Stimulated activated naive CD8-positive, alpha-beta T cell treated with anti-CD3 and anti-CD28 coated beads, Interleukin-15, Interleukin-2, amounts not matched to agents 100 ng/mL and 50 ng/mL, for 24 hours (primary cell): Measurements from ENCODE around the gene PCDH9.

ENCODE experiments used
- H3K27ac Mint-ChIP-seq: one replicate; pipeline ENCODE4 v1.8.0; 2021; ENCODE audit warnings: mild to moderate bottlenecking, mixed read lengths
- H3K27me3 Mint-ChIP-seq: one replicate; pipeline ENCODE4 v1.8.0; 2021; ENCODE audit warnings: mixed read lengths
- H3K36me3 Mint-ChIP-seq: one replicate; pipeline ENCODE4 v1.8.0; 2021; ENCODE audit warnings: low read depth, mixed read lengths
- H3K4me1 Mint-ChIP-seq: one replicate; pipeline ENCODE4 v1.8.0; 2021; ENCODE audit warnings: low read depth, mixed read lengths
- H3K4me3 Mint-ChIP-seq: one replicate; pipeline ENCODE4 v1.8.0; 2021; ENCODE audit warnings: mild to moderate bottlenecking, mixed read lengths
- H3K9me3 Mint-ChIP-seq: one replicate; pipeline ENCODE4 v1.8.0; 2021; ENCODE audit warnings: mixed read lengths

PCDH9 gene

DNA sequence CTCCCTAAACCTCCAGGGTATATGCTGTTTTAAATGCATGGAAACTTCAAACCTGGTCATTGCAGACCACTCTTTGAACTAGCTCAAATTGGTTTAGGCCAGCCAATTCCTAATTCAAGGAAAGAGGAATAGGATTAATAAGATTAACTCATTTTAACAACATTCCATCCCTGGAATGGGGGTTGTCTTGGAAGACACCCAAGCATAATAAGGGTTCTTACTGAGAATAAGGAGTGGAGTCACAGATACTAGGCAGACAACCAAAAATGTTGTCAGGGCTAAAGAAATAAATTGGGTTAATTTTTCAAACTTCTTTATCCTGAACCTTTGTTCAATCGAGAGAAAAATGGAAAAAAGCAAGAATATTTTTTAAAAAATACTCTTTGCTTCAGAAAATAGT, 186.2 kb downstream of the PCDH9 start:
- H3K36me3 Mint-ChIP-seq: no peaks in the 10 kb centered on the region
- H3K9me3 Mint-ChIP-seq: peaks cover 5% of the 10 kb centered on the region
- no peak overlapping the region for H3K27ac Mint-ChIP-seq
- H3K27me3 Mint-ChIP-seq: no peaks in the 10 kb centered on the region
- H3K4me3 Mint-ChIP-seq: no peak overlapping the region
- peaks cover 11% of the 10 kb centered on the region for H3K4me1 Mint-ChIP-seq

DNA sequence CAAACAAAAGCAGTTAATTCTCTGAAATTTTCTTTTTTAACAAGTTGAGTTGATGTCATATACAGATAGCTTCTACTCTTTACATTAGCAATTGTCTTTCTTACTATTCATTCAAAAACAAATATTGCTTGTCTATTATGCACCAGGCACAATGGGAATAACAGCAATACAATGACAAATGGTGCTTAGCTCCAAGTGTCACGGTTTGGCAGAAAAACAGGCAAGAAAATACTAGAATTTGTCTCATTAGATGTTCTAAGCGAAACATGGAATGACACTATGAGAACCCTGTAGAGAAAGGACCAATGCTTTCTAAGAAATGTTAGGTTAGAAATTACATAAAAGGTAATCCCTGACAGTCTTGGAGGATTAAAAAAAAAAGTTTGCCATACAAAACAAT, 187.6 kb downstream of the PCDH9 start:
- peaks cover under 1% of the 10 kb centered on the region for H3K4me1 Mint-ChIP-seq
- peaks cover 5% of the 10 kb centered on the region for H3K9me3 Mint-ChIP-seq
- H3K27ac Mint-ChIP-seq: no peak overlapping the region
- no peaks in the 10 kb centered on the region for H3K36me3 Mint-ChIP-seq
- H3K4me3 Mint-ChIP-seq: no peak overlapping the region
- no peaks in the 10 kb centered on the region for H3K27me3 Mint-ChIP-seq

DNA sequence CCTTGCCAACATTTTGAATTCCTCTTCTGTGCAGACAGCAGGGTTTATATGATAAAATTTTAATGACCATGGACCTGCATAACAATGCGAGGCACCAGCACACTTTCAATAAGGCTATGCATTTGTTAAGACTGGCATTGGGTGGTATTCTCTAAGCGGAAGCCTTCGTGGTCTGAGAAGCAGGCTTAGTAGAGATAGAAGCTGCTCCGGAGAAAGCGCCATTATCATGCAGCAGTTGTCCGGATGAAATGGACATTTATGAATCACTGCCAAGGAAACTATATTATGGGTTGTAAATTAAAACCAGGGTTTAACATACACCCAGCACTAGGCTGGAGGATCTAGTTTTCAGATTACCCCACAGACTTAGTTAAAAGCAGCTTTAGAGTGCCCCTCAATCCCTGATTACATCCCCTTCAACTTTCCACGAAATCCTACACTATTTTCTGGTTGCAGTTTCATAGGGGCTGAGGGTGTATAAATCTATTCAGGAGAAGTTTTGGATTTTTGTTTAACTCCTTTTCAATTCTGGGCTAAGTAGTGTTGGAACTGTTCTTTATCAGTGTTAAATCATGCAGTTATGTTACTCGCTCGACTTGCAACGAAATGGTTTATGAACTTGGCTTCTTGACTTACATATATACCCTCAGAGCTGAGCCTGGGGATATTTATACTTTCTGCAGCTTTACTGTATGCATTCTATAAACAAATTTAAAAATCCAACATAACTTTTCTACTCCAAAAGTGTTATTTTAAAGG, 193.3 kb downstream of the PCDH9 start:
- Mint-ChIP-seq H3K27me3 (no peaks in the 10 kb centered on the region), H3K4me1 (peaks cover 5% of the 10 kb centered on the region), H3K36me3 (no peaks in the 10 kb centered on the region), H3K4me3 (no peak overlapping the region), H3K27ac (no peak overlapping the region), H3K9me3 (peaks cover under 1% of the 10 kb centered on the region)

DNA sequence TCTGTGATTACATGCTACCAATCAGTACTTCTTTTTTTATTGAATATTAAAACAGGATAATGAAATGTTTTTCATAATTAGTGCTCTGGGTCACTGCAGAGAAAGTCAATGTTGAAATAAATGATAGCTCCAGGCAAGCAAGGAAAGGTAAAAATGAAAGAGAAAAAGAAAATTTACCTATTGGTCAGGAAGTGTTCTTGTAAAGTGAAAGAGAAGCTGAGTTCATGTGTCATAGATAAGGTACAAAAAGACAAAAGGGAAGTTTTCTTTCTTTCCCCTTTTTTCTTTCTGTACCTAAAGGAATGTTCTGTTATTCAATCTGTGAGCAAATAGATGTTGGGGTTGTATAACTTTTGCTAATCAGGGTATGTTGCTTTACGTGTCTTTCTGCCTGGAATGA, 197.0 kb downstream of the PCDH9 start:
- H3K4me1 Mint-ChIP-seq: peaks cover 5% of the 10 kb centered on the region
- H3K4me3 Mint-ChIP-seq: no peak overlapping the region
- H3K27ac Mint-ChIP-seq: no peak overlapping the region
- no peaks in the 10 kb centered on the region for H3K27me3 Mint-ChIP-seq
- no peaks in the 10 kb centered on the region for H3K9me3 Mint-ChIP-seq
- H3K36me3 Mint-ChIP-seq: no peaks in the 10 kb centered on the region

DNA sequence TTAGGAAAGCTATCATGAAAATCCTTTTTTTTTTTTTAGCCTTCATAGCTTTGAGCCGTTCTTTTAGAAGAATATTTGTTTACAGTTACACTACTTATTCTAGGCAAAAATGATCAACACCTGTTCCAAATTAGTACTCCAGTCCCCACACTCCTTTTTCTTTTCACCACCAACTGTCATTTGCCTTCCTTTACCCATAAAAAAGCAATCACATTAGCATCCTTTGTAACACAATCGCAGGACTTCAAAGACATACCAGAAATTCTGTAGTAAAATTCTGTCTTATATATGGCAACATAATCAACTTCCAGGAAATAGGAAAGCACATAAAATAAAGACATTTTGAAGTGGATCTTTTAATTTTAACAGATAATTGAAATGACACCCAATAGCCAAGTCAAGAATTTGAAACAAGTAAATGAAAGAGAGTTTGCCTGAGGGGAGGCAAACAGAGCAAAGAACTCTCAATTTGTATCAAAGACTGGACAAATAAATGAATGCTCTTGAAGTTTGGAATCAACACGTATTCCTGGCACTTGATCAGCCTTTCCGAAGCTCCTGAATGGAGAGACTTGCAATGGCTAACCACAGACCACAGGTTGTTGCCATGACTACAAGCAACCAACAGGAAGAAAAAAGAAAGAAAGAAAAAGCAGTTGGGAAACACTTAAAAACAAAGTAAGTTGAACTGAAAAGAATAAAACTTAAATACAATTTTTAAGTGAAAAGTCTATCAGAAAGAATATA, 206.8 kb downstream of the PCDH9 start:
- no peak overlapping the region for H3K4me3 Mint-ChIP-seq
- no peaks in the 10 kb centered on the region for H3K36me3 Mint-ChIP-seq
- H3K4me1 Mint-ChIP-seq: peaks cover 10% of the 10 kb centered on the region
- peaks cover 5% of the 10 kb centered on the region for H3K9me3 Mint-ChIP-seq
- H3K27ac Mint-ChIP-seq: no peak overlapping the region
- no peaks in the 10 kb centered on the region for H3K27me3 Mint-ChIP-seq

DNA sequence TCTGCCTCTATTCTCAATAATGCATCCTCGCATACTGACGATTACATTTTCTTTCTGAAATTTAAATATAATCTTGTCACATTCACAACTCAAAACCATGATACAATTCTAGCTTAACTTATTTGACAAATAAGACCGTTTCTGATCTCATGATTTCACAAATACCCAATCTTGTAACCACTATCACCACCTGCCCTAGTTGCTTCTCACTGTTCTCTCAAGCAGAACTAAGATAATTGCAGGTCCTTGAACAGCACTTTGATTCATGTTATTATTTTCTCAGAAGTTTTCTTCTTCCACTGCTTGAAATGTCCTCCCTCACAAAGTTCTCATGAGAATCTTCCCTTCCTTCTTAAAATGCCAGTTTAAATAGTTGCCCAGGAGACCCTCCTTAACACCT, 211.4 kb downstream of the PCDH9 start:
- Mint-ChIP-seq H3K4me1 (peaks cover 10% of the 10 kb centered on the region), H3K36me3 (no peaks in the 10 kb centered on the region), H3K9me3 (peaks cover 10% of the 10 kb centered on the region), H3K27me3 (no peaks in the 10 kb centered on the region), H3K4me3 (no peak overlapping the region), H3K27ac (no peak overlapping the region)

DNA sequence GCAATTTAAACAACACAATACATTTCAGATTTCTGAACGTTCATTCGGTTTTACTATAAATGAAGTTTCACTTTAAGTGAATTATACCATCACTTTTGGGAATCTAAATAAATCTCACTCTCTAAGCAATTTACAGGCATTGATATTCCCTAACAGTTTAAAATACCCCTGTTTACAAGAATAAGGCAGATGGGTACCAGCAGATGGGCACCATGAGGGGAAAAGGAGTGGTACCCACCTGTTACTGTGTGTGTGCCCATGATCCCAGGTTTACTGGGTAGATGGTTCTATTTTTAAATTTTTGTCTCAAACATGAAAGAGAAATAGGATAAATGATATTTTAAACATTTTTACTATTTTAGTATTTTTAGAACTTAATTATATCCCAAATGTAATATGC, 212.9 kb downstream of the PCDH9 start:
- H3K4me1 Mint-ChIP-seq: no peaks in the 10 kb centered on the region
- no peaks in the 10 kb centered on the region for H3K36me3 Mint-ChIP-seq
- H3K4me3 Mint-ChIP-seq: no peak overlapping the region
- peaks cover 10% of the 10 kb centered on the region for H3K9me3 Mint-ChIP-seq
- no peaks in the 10 kb centered on the region for H3K27me3 Mint-ChIP-seq
- no peak overlapping the region for H3K27ac Mint-ChIP-seq

DNA sequence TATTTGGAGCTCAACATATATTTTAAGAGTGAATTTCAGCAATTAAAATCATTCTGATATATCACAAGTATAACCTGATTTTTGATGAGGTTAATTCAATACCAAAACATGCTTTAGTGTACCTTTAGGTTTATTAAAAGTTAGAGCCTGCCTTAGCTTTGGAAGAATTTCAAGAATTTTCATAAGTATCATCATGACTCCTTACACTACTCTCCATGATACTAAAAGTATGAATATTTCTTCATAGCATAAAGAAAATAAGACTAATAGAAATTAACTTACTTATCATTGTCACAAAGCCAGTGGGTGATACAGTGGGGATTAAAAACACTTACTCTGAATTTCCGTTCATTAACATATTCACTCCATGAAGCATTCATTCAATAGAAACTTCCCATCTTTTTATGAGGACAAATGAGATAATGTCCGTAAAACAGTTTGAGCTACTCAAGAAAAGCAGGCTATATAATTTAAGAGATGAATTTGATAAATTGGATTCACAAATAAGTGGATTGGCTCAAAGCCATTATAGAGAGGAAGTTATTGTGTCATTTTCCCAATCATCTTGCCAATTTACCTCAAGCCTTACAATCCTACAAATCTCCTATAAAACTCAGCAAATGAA, 214.0 kb downstream of the PCDH9 start:
- Mint-ChIP-seq H3K4me3 (no peak overlapping the region), H3K36me3 (no peaks in the 10 kb centered on the region), H3K27me3 (no peaks in the 10 kb centered on the region), H3K9me3 (peaks cover 10% of the 10 kb centered on the region), H3K4me1 (no peaks in the 10 kb centered on the region), H3K27ac (no peak overlapping the region)

DNA sequence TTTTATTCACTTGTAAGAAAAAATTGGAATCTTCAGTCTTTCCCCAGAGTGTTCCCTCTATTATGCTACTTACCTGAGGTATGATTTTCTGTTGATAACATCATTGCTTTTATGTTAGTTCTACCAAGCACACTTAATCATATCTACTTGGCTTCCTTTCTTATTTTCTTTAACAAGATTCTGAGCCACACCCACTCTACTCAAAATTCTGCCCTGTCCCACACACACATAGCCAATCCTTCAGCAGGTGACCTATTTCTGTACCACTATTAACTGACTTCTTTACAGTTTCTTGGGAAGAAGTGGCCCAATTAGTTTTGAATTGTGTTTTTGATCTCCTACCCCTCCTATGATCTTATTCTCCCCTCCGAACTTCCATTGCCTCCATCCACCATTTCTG, 215.7 kb downstream of the PCDH9 start:
- H3K4me1 Mint-ChIP-seq: no peaks in the 10 kb centered on the region
- no peak overlapping the region for H3K27ac Mint-ChIP-seq
- no peak overlapping the region for H3K4me3 Mint-ChIP-seq
- H3K27me3 Mint-ChIP-seq: no peaks in the 10 kb centered on the region
- H3K9me3 Mint-ChIP-seq: peaks cover 5% of the 10 kb centered on the region
- H3K36me3 Mint-ChIP-seq: no peaks in the 10 kb centered on the region

DNA sequence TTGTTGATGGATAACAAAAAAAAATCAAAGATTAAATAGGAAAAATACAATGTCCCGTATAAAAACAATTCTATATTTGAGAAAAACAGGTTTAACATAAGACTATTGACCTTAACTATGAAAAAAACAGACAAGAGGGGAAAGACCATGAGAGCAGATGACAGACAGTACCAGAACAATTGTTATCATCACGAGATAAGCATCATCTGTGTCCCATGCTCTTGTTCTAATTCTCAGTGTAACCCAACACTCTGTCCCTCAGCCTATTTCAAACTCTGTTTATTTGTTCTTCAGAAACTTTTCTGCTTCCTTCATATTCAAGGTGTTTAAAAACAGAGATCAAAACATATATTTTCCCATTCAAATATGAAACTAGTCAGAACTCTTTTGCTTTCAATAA, 216.4 kb downstream of the PCDH9 start:
- Mint-ChIP-seq H3K27ac (no peak overlapping the region), H3K9me3 (peaks cover 5% of the 10 kb centered on the region), H3K27me3 (no peaks in the 10 kb centered on the region), H3K4me3 (no peak overlapping the region), H3K4me1 (no peaks in the 10 kb centered on the region), H3K36me3 (no peaks in the 10 kb centered on the region)

DNA sequence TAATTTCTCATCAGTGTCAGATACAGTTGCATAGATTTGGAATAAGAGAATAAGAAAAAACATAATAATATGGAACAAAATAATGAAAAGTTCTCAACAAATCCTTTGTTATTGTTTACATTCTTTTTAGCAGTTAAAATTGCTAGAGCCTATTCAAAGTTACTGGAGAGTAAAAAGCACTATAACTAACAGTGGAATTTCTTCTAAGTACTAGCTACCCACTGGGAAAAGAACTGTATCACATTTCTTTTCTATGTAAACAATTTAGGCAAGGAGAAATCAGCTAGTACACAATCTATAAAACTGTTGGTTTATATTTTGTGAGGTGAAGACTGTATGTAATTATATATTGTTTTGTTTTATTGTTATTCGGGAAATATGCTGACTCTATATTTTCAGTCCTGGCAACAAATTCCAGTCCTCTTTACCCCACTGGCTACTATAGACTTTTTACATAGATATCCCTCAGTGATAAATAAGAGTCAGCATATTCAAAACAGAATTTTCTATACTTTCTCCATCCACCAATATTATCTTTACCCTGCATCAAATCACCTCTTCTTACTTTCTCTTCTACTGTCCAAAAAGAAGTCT, 222.0 kb downstream of the PCDH9 start:
- Mint-ChIP-seq H3K27me3 (no peaks in the 10 kb centered on the region), H3K9me3 (no peaks in the 10 kb centered on the region), H3K4me1 (no peaks in the 10 kb centered on the region), H3K36me3 (no peaks in the 10 kb centered on the region), H3K4me3 (no peak overlapping the region), H3K27ac (no peak overlapping the region)

DNA sequence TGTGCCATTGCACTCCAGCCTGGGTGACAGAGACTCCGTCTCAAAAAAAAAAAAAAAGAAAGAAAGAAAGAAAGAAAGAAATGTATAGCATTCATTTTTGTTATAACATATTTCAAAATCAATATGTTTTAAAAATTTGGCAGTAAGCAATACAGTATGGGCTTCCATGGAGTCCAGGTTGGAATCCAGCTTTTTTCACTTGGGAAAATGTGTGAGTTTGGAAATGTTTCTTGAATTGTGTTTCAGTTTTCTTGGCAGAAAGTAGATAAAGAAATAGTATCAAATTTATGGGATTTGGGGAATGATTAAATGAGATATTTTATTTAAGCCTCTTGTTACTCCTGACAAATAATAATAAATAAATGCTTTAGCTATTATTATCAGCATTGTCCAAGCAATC, 225.6 kb downstream of the PCDH9 start:
- Mint-ChIP-seq H3K27ac (no peak overlapping the region), H3K9me3 (no peaks in the 10 kb centered on the region), H3K4me1 (no peaks in the 10 kb centered on the region), H3K27me3 (no peaks in the 10 kb centered on the region), H3K4me3 (no peak overlapping the region), H3K36me3 (no peaks in the 10 kb centered on the region)

DNA sequence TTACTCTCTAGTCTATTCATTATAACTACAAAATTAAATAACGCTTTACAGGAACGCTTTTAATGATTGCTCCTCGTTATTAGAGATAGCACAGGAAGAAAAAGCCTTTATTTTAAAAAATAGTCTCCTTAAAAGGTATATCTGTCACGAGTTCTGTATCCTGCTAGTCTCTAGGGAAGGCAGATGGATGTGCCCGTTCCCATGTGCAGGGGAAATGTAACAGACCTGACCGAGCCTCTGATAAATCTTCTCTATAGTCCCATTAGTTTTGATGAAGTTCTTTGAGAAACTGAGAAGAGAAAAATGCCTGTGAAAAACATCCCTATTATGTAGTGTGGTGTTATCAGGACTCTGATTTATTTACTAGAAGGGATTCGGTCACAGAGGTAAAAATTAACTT, 226.4 kb downstream of the PCDH9 start:
- no peaks in the 10 kb centered on the region for H3K36me3 Mint-ChIP-seq
- no peak overlapping the region for H3K27ac Mint-ChIP-seq
- H3K4me3 Mint-ChIP-seq: no peak overlapping the region

DNA sequence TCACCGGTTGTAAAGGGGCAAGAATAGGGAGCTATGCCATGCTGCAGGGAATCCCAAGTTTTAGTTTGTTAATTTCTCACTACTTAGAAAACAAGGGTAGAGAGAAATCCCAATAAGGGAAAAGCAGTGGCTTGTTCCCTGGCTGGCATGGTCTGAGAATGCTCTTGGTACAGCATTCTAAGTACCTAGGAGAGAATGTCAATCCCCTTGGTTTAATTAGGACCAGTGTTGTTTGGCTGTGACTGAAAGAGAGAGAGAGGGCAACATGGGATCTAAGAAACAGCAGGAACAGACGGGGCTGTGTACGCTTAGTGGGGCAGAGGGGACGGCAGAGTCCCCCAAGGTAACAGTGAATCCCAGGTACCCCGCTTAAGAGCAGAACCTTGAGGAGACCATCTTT, 228.8 kb downstream of the PCDH9 start:
- Mint-ChIP-seq H3K4me1 (no peaks in the 10 kb centered on the region), H3K27ac (no peak overlapping the region), H3K4me3 (no peak overlapping the region), H3K27me3 (no peaks in the 10 kb centered on the region), H3K36me3 (no peaks in the 10 kb centered on the region), H3K9me3 (peaks cover 4% of the 10 kb centered on the region)

More for the DNA sequence above, 226.4 kb downstream of the PCDH9 start:
- H3K4me1 Mint-ChIP-seq: no peaks in the 10 kb centered on the region
- no peaks in the 10 kb centered on the region for H3K9me3 Mint-ChIP-seq
- no peaks in the 10 kb centered on the region for H3K27me3 Mint-ChIP-seq

DNA sequence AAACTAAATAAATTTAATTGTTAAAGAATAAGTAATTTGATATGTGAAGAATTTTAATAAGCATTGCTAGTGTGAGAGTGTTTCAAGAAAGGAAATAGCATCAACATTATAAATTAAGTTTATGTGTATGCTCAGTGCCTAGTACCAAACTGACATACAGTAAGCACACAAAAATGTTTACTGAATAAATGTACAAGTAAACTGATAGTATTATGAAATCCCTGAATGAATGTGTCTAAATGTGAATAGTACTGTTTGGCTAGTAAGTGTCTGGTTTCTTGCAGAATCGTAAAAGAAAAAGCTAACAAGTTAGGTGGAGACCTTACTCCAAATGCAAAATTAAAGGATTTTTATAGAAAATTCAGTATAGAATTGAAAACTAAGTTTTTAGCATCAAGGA, 233.6 kb downstream of the PCDH9 start:
- H3K27ac Mint-ChIP-seq: no peak overlapping the region
- H3K4me3 Mint-ChIP-seq: no peak overlapping the region
- H3K27me3 Mint-ChIP-seq: no peaks in the 10 kb centered on the region
- no peaks in the 10 kb centered on the region for H3K4me1 Mint-ChIP-seq
- H3K36me3 Mint-ChIP-seq: no peaks in the 10 kb centered on the region
- peaks cover 4% of the 10 kb centered on the region for H3K9me3 Mint-ChIP-seq
